Lower lobe of right lung (tissue), 2 donors: Measurements from ENCODE around the gene COQ4. TPM values are rescaled to one million over a fixed set of nuclear protein-coding genes. Genes with fewer than 3 reads are reported as not detected.

Experiments
- ATAC-seq, 2 donors: fragments of 200-7000 bp; cut with Tn5 transposase; one replicate each; pipeline ENCODE4 v1.9.1; 2020 to 2022; ENCODE audit warnings: mild to moderate bottlenecking in 2 of 2, moderate library complexity in 2 of 2
- DNase-seq: peaks from one replicate; pipeline ENCODE4 v3.0.0-alpha.2; 2020
- H3K27ac ChIP-seq: fragments of 200-600 bp; one replicate; pipeline ENCODE4 v1.8.0; 2022
- H3K27me3 ChIP-seq: fragments of 200-600 bp; one replicate; pipeline ENCODE4 v1.8.0; 2022; ENCODE audit warnings: low read depth
- H3K36me3 ChIP-seq: fragments of 200-600 bp; one replicate; pipeline ENCODE4 v1.8.0; 2022; ENCODE audit warnings: mild to moderate bottlenecking
- H3K4me1 ChIP-seq: fragments of 200-600 bp; one replicate; pipeline ENCODE4 v1.8.0; 2022
- H3K4me3 ChIP-seq: fragments of 200-600 bp; one replicate; pipeline ENCODE4 v1.8.0; 2022; ENCODE audit warnings: mild to moderate bottlenecking
- H3K9me3 ChIP-seq: fragments of 200-600 bp; one replicate; pipeline ENCODE4 v1.8.0; 2022
- CTCF ChIP-seq: fragments of 200-600 bp; IDR thresholded peaks from one replicate; pipeline ENCODE4 v1.8.0; 2022; ENCODE audit warnings: antibody characterized with exemption, mild to moderate bottlenecking
- intact Hi-C: fragments of 100-400 bp; cut with DNase I; formaldehyde crosslinking; loops from one replicate; pipeline ENCODE4 v1.11.0; 2022
- total RNA-seq: library from RNA; stranded (reverse); fragmentation: NEBNext Ultra II Directional; extraction: Animal tissue kit (Norgen Biotek cat#: 25700); gene quantifications from one replicate; pipeline ENCODE4 v1.2.1, GENCODE V29; 2021
- donor health status: DM: no; HTN: yes; CAD: no; lungs with severe emphysema.

Gene COQ4
- total RNA-seq, 1 donor from 2014 or later, result 35.9 TPM

- Histone ChIP-seq H3K9me3 (no peaks in the 10 kb centered on the region), H3K4me3 (no peak overlapping the region), H3K4me1 (peaks cover 8% of the 10 kb centered on the region), H3K27ac (no peak overlapping the region), H3K27me3 (no peaks in the 10 kb centered on the region), H3K36me3 (peaks cover 69% of the 10 kb centered on the region)
- ATAC-seq, result no peak
- intact Hi-C loops, result no loop called here
- no peak for TF ChIP-seq CTCF
- no peak for DNase-seq
These were observed 22.4 kb downstream of the COQ4 start for GRCh38 chr9:128344931-128345605.

- no peak for DNase-seq
- Histone ChIP-seq H3K27ac (no peak overlapping the region), H3K36me3 (peaks cover 80% of the 10 kb centered on the region), H3K27me3 (no peaks in the 10 kb centered on the region), H3K4me3 (no peak overlapping the region), H3K4me1 (no peaks in the 10 kb centered on the region), H3K9me3 (no peaks in the 10 kb centered on the region)
- no peak for TF ChIP-seq CTCF
- ATAC-seq, result no peak
- intact Hi-C loops, result no loop called here
These were observed 26.5 kb downstream of the COQ4 start for GRCh38 chr9:128349125-128349524.

- TF ChIP-seq CTCF, result no peak
- Histone ChIP-seq H3K27me3 (no peaks in the 10 kb centered on the region), H3K4me1 (no peaks in the 10 kb centered on the region), H3K27ac (no peak overlapping the region), H3K9me3 (no peaks in the 10 kb centered on the region), H3K36me3 (peaks cover 79% of the 10 kb centered on the region), H3K4me3 (no peak overlapping the region)
- intact Hi-C loops, result no loop called here
- DNase-seq (no peak), ATAC-seq (no peak)
These were observed 27.1 kb downstream of the COQ4 start for GRCh38 chr9:128349772-128350171.

- H3K27ac ChIP-seq, result no peak overlapping the region
- ATAC-seq (peak in 1 of 2 donors; percentile 14), DNase-seq (no peak)
- no peak overlapping the region for H3K4me3 ChIP-seq
- intact Hi-C loops, result no loop called here
- H3K4me1 ChIP-seq, result no peaks in the 10 kb centered on the region
- TF ChIP-seq CTCF, result no peak
- H3K36me3 ChIP-seq, result peaks cover 50% of the 10 kb centered on the region
- no peaks in the 10 kb centered on the region for H3K9me3 ChIP-seq
- no peaks in the 10 kb centered on the region for H3K27me3 ChIP-seq
These were observed 32.8 kb downstream of the COQ4 start for GRCh38 chr9:128355451-128355850.

- Histone ChIP-seq H3K9me3 (no peaks in the 10 kb centered on the region), H3K4me3 (no peak overlapping the region), H3K27ac (no peak overlapping the region), H3K36me3 (peaks cover 37% of the 10 kb centered on the region), H3K27me3 (no peaks in the 10 kb centered on the region), H3K4me1 (peaks cover 13% of the 10 kb centered on the region)
- no peak for TF ChIP-seq CTCF
- DNase-seq, result no peak
- intact Hi-C loops, result no loop called here
- ATAC-seq, result no peak
These were observed 35.5 kb downstream of the COQ4 start for GRCh38 chr9:128358090-128358489.
